HepG2 (cell line): ENCODE data around the gene MRPS2. TPM values are rescaled to one million over a fixed set of nuclear protein-coding genes. Genes with fewer than 3 reads are reported as not detected.

Experiments
- AGO2 ChIP-seq: fragments of 200-400 bp; formaldehyde crosslinking; optimal IDR thresholded peaks from 2 replicates; pipeline ENCODE3; 2017; ENCODE audit warnings: mild to moderate bottlenecking, low read depth, low read length, moderate library complexity
- ARNT2 ChIP-seq: sonication (generic); formaldehyde crosslinking; IDR thresholded peaks from 2 replicates; pipeline ENCODE4 v1.8.0; 2022; ENCODE audit warnings: mild to moderate bottlenecking, low read depth, missing genetic modification reagents, moderate library complexity
- ATF1 ChIP-seq: IDR thresholded peaks from 2 replicates; pipeline ENCODE4 v1.6.1; 2016; ENCODE audit warnings: mild to moderate bottlenecking, control low read depth
- ATF7-NPFF ChIP-seq: sonication (generic); formaldehyde crosslinking; IDR thresholded peaks from 2 replicates; pipeline ENCODE4 v1.8.1; 2023; ENCODE audit warnings: mild to moderate bottlenecking, low read depth, missing genetic modification reagents, moderate library complexity
- FOXK1 ChIP-seq: sonication (generic); formaldehyde crosslinking; IDR thresholded peaks from 2 replicates; pipeline ENCODE4 v1.4.0; 2020; ENCODE audit warnings: low read depth, missing genetic modification reagents, borderline replicate concordance
- GTF2F1 ChIP-seq: fragments of 150-350 bp; IDR thresholded peaks from 2 replicates; pipeline ENCODE4 v1.6.1; 2014; ENCODE audit warnings: low read length
- MATR3 ChIP-seq: sonication (generic); formaldehyde crosslinking; IDR thresholded peaks from 2 replicates; pipeline ENCODE4 v1.4.0; 2020; ENCODE audit warnings: missing genetic modification reagents
- MBD4 ChIP-seq: IDR thresholded peaks from 2 replicates; pipeline ENCODE4 v1.6.1; 2012; ENCODE audit warnings: low read length, inconsistent platforms, borderline replicate concordance
- MEF2D ChIP-seq: sonication (generic); formaldehyde crosslinking; IDR thresholded peaks from 2 replicates; pipeline ENCODE4 v1.5.1; 2020; ENCODE audit warnings: mild to moderate bottlenecking, missing genetic modification reagents
- NAIF1 ChIP-seq: sonication (generic); formaldehyde crosslinking; IDR thresholded peaks from 2 replicates; pipeline ENCODE4 v1.5.0; 2020; ENCODE audit warnings: mild to moderate bottlenecking, missing genetic modification reagents, borderline replicate concordance
- NCOA1 ChIP-seq: sonication (generic); formaldehyde crosslinking; IDR thresholded peaks from 2 replicates; pipeline ENCODE4 v1.9.0; 2021; ENCODE audit warnings: missing genetic modification reagents
- NCOA5 ChIP-seq: sonication (generic); formaldehyde crosslinking; IDR thresholded peaks from 2 replicates; pipeline ENCODE4 v1.4.0; 2020; ENCODE audit warnings: missing genetic modification reagents
- RORA ChIP-seq: sonication (generic); formaldehyde crosslinking; IDR thresholded peaks from 2 replicates; pipeline ENCODE4 v1.5.0; 2020; ENCODE audit warnings: mild to moderate bottlenecking, missing genetic modification reagents, moderate library complexity
- SMARCE1 ChIP-seq: fragments of 450-650 bp; IDR thresholded peaks from 2 replicates; pipeline ENCODE4 v1.6.1; 2017; ENCODE audit warnings: borderline replicate concordance
- ZBTB39 ChIP-seq: sonication (generic); formaldehyde crosslinking; IDR thresholded peaks from 2 replicates; pipeline ENCODE4 v1.5.0; 2020; ENCODE audit warnings: missing genetic modification reagents
- ZFAT ChIP-seq: sonication (generic); formaldehyde crosslinking; conservative IDR thresholded peaks from 2 replicates; pipeline ENCODE4 v1.8.1; 2023; ENCODE audit warnings: missing genetic modification reagents, inconsistent platforms
- ZNF3 ChIP-seq: IDR thresholded peaks from 2 replicates; pipeline ENCODE4 v1.7.0; 2017; ENCODE audit warnings: inconsistent platforms
- ZNF350 ChIP-seq: sonication (generic); formaldehyde crosslinking; IDR thresholded peaks from 2 replicates; pipeline ENCODE4 v1.4.0; 2020; ENCODE audit warnings: mild to moderate bottlenecking, low read depth, missing genetic modification reagents, borderline replicate concordance
- ZNF431 ChIP-seq: sonication (generic); formaldehyde crosslinking; IDR thresholded peaks from 2 replicates; pipeline ENCODE4 v1.9.0; 2022; ENCODE audit warnings: missing genetic modification reagents, low read depth, mild to moderate bottlenecking, borderline replicate concordance
- ZNF546 ChIP-seq: sonication (generic); formaldehyde crosslinking; conservative IDR thresholded peaks from 2 replicates; pipeline ENCODE4 v1.8.1; 2023; ENCODE audit warnings: mild to moderate bottlenecking, missing genetic modification reagents
- ZNF552 ChIP-seq: sonication (generic); formaldehyde crosslinking; IDR thresholded peaks from 2 replicates; pipeline ENCODE4 v1.9.0; 2022; ENCODE audit warnings: missing genetic modification reagents, mild to moderate bottlenecking, borderline replicate concordance
- ZNF879 ChIP-seq: sonication (generic); formaldehyde crosslinking; IDR thresholded peaks from 2 replicates; pipeline ENCODE4 v1.8.1; 2023; ENCODE audit warnings: missing genetic modification reagents
- polyA plus RNA-seq, 8 experiments: library from polyadenylated mRNA; depleted of rRNA in 3 of 8; stranded (reverse) in 7 of 8; unstranded in 1 of 8; fragments of >200 nt; fragmentation: Illumina TruSeq in 4 of 8; extraction: Trizol in 4 of 8; gene quantifications; 2 replicates each; pipeline versions ENCODE4 v1.2.1 to v1.2.3, GENCODE V29; 2011 to 2016; ENCODE audit warnings: low read depth in 4 of 8, missing spikeins in 1 of 8, mixed read lengths in 1 of 8; ENCODE audit not compliant: insufficient read depth in 1 of 8
- total RNA-seq, 5 experiments: library from RNA; depleted of rRNA; stranded (reverse); fragments of >200 nt; fragmentation: Illumina TruSeq; extraction: Trizol; gene quantifications; 2 replicates each; pipeline ENCODE4 v1.2.3, GENCODE V29; 2016; ENCODE audit warnings: low read depth in 1 of 5
- TF ChIP-seq, protein P1 (sequence below): sonication (generic); formaldehyde crosslinking; IDR thresholded peaks from 2 replicates; pipeline ENCODE4 v1.4.0; 2020; ENCODE audit warnings: missing genetic modification reagents, borderline replicate concordance
- TF ChIP-seq, protein P2 (sequence below): sonication (generic); formaldehyde crosslinking; IDR thresholded peaks from 2 replicates; pipeline ENCODE4 v1.4.0; 2020; ENCODE audit warnings: mild to moderate bottlenecking, missing genetic modification reagents

MRPS2 gene
- total and polyA plus RNA-seq, 2 of the 13 experiments (the other 11 are each of a cell fraction or from before 2014, with no cell fraction given), result 44.4 to 86.7 TPM

DNA sequence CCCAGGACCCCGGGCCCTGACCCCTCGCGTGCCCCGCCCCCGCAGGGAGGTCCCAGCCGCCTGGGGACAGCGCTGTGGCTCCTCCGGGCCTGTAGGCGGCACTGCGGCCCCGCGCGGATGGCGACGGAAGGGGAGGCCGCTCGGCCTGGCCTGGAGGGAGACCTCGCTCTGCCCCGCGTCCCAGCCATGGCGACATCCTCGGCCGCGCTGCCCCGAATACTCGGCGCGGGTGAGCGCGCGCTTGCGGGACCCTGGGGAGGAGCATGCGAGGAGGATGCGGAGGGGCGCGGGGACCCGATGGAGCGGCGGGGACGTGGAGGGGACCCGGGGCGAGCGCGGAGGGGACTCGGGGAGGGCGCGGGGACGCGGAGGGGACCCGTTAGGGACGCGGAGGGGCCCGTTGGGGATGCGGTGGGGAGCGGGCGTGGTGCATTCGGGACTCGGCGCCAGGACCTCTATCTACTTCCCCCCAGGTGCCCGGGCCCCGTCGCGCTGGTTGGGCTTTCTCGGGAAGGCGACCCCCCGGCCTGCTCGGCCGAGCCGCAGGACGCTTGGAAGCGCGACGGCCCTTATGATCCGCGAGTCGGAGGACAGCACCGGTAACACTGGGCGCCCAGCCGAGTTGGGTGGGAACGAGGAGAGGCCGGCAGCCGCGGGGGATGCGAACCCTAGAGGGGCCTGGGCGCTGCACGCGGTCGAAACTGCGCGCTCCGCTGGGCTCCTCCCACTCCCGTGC is at the start of gene MRPS2 (continued):
- TF ChIP-seq RORA (no peak), NAIF1 (CRISPR knock-in tag) (no peak), ARNT2 (CRISPR knock-in tag) (peak; percentile 60; the same call in 1 of the 2 replicates), ZBTB39 (no peak), ZNF431 (CRISPR knock-in tag) (peak; percentile 80; the same call in 1 of the 2 replicates), SMARCE1 (no peak), MATR3 (CRISPR knock-in tag) (no peak), ZNF552 (CRISPR knock-in tag) (peak; percentile 87; the same call in 1 of the 2 replicates), ATF7-NPFF (CRISPR knock-in tag) (peak; percentile 80; the same call in 1 of the 2 replicates), ATF1 (no peak), FOXK1 (CRISPR knock-in tag) (peak; percentile 78; the same call in 1 of the 2 replicates), NCOA1 (CRISPR knock-in tag) (no peak), AGO2 (peak; percentile 71), NCOA5 (CRISPR knock-in tag) (no peak), ZNF546 (no peak), MEF2D (no peak), ZNF350 (CRISPR knock-in tag) (peak; percentile 18; the same call in 1 of the 2 replicates), ZNF879 (CRISPR knock-in tag) (no peak; the same call in 1 of the 2 replicates), ZFAT (CRISPR knock-in tag) (no peak), MBD4 (no peak), GTF2F1 (no peak), ZNF3 (no peak)
- TF ChIP-seq, protein P1, sequence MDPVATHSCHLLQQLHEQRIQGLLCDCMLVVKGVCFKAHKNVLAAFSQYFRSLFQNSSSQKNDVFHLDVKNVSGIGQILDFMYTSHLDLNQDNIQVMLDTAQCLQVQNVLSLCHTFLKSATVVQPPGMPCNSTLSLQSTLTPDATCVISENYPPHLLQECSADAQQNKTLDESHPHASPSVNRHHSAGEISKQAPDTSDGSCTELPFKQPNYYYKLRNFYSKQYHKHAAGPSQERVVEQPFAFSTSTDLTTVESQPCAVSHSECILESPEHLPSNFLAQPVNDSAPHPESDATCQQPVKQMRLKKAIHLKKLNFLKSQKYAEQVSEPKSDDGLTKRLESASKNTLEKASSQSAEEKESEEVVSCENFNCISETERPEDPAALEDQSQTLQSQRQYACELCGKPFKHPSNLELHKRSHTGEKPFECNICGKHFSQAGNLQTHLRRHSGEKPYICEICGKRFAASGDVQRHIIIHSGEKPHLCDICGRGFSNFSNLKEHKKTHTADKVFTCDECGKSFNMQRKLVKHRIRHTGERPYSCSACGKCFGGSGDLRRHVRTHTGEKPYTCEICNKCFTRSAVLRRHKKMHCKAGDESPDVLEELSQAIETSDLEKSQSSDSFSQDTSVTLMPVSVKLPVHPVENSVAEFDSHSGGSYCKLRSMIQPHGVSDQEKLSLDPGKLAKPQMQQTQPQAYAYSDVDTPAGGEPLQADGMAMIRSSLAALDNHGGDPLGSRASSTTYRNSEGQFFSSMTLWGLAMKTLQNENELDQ (CRISPR knock-in tag), result no peak
- TF ChIP-seq, protein P2, sequence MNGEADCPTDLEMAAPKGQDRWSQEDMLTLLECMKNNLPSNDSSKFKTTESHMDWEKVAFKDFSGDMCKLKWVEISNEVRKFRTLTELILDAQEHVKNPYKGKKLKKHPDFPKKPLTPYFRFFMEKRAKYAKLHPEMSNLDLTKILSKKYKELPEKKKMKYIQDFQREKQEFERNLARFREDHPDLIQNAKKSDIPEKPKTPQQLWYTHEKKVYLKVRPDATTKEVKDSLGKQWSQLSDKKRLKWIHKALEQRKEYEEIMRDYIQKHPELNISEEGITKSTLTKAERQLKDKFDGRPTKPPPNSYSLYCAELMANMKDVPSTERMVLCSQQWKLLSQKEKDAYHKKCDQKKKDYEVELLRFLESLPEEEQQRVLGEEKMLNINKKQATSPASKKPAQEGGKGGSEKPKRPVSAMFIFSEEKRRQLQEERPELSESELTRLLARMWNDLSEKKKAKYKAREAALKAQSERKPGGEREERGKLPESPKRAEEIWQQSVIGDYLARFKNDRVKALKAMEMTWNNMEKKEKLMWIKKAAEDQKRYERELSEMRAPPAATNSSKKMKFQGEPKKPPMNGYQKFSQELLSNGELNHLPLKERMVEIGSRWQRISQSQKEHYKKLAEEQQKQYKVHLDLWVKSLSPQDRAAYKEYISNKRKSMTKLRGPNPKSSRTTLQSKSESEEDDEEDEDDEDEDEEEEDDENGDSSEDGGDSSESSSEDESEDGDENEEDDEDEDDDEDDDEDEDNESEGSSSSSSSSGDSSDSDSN (CRISPR knock-in tag), result peak; percentile 80; the same call in 1 of the 2 replicates
